ENCODE data around the gene MROH7.

MROH7 gene

DNA sequence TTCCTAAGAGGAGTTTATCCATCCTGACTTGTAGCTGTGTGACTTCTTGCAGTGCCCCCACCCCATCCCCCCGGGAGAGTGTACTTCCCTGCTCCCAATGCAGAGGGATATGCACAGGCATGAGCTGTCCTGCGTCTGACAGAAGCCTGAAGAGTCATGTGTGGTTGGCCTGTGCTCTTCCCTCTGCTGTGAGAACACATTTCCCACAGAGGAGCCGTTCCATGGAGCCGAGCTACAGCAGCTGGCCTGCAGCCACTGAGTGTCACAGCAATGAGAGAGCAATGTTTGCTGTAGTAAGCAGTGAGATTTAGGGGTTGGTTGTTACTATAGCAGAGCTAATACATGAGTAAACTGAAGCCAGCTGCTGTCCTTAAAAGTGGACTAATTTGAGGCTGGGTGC lies 100.7 kb downstream of the MROH7 start:
- DNase-seq (ENCODE audit: low spot score) = no peak

DNA sequence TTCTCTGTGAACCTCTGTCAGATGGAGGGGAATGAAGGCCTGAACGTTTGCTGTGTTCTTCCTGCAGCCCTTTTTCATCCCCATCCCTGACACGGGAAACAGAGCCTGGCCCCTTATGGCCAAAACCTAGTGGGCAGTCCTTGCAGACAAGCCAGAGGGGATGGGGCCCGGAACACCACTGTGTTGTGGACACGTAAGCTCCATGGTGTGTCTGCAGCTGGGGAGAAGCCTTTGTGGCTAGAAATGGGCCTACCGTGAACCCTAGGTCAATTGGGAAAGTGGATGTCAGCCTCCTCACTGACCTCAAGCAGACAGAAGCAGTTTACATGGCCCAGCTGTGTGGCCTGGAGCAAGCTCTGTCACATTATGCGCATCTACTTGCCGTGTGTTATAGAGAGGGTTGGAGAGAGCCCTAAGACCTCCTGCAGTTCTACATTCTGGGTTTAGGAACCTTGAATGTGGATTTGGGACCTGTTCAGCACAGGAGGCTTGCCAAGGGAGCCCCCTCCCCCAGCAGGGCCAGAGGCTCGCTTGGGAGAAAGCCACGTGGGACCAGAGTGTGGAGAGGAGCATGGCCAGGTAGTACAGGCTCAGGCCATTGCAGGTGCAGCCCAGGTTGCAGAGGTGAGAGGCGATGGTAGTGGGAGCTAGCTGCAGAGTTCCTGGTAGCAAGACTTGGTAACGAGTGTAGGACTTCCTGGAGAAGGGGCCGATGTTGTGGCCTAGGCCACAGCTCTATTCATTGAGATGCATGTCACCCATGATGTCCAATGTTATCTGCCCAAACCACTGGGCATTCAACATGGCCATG lies 102.0 kb downstream of the MROH7 start:
- DNase-seq (ENCODE audit: low spot score) = no peak

DNA sequence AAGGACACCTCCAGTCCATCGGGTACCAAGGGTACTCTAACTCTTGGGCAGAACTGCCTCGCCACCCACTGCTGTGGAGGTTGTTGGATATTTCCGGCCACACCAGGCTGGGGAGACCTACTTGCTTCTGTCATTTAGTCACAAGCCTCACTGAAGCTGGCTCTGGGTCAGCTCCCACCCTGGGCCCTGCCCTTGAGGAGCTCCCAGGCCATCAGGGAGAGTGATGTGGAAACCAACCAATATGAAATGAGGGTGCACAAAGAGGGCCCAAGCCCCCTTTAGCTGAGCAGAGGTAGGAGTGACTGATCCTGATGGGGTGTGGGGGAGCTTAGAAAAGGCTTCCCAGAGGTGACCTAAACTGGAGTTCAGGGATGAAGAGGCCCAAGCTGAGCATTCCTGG lies 103.1 kb downstream of the MROH7 start:
- DNase-seq (ENCODE audit: low spot score) = no peak

DNA sequence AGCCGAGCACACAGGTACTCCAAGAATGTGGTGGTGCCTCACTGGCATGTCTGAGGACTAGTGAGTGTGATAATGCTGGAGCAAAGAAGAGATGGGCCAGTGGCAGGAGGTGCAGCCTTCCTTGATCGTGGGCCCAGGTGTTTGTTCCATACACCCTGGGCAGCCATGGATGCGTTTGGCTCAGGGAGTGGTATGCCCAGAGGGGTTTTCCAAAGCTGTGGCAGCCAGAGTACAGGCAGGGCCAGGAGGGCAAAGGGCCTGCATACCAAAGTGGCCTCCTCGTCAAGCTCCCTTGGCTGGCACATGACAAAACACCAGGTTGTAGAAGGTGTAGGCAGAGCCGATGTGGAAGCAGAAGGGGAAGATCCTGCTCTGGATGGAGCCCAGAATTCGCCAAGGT lies 103.7 kb downstream of the MROH7 start:
- DNase-seq (ENCODE audit: low spot score) = no peak

DNA sequence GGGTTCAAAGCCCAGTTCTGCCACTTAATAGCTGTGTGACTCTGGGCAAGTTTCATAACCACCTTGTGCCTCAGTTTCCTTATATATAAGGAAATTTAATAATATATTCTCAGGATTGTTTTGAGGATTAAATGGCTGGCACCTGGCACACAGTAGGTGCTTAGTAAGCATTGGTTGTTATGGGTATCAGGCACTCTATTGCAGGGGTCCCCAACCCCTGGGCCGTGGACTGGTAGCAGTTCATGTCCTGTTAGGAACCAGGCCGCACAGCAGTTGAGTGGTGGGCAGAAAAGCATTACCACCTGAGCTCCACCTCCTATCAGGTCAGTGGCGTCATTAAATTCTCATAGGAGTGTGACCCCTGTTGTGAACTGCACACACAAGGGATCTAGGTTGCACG lies 104.3 kb downstream of the MROH7 start:
- DNase-seq (ENCODE audit: low spot score) = no peak

DNA sequence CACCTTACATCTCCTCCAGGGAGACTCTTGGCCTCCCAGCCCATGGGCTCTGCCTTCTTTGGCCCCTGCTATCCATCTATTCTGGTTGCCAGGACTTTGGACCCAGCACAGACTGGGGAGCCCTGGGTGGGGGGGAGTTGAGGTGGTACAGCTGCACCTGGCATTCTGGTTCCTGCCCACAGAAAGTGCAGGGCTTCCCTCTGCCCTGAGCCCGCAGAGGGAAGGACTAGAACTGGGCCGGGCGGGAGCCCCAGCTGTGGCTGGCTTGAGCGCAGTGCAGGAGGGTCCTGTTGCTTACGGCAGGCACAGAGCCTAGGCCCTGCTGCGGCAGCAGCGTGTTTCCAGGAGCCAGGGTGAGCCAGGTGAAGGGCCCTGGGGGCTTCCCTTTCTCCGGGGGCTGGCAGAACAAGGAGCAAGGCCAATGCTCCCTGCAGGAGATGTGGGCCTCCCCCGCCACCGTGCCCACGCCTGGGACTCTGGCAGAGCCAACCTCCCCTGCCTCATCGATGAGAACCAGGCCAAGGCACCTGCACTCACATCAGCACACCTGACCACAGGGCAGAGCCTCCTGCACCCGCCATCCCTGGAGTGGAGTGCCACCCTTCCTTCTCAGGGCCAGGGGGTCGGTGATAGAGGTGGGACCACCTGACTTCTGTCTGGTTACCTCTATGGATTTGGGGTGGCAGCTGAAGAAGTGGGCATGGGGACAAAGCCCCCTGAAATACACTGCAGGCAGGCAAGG lies 106.7 kb downstream of the MROH7 start:
- DNase-seq (ENCODE audit: low spot score) = no peak

DNA sequence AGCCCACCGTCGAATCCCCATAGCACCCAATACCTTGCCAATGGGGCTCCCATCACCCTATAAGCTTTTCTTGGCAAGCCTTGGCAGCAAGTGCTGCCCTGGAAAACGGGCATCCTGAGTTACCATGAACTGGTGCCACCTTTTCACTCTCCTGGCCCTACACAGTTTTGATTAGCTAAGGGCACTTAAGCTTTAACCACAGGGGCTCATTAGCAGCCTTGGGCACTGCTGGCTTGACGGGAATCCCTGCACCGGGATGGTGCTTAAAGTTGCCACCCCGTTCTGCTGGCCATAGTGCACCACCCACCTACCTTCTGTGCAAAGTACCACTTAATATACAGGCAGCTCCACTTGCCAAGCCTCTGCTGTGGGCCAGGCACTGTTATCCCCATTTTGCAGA lies 109.0 kb downstream of the MROH7 start:
- no peak for DNase-seq (ENCODE audit: low spot score)

DNA sequence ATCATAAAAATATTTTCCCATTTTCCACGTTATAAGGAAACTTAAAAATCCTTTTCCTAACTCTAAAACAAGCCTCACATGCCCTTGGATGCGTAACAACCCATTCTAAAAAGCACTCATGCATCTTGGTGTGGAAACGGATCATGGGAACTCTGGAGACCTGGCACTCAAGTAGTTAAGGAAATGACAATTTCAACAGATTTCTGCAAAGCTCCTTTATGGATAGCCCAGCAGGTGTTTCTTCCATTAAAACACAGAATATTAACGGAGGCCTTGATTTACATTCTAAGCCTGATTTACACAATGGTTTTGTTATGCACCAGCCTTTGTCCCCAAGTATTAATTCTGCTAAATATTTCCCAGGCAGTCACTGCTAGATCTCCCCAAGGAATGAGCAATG lies 109.8 kb downstream of the MROH7 start:
- DNase-seq (ENCODE audit: low spot score) = no peak

DNA sequence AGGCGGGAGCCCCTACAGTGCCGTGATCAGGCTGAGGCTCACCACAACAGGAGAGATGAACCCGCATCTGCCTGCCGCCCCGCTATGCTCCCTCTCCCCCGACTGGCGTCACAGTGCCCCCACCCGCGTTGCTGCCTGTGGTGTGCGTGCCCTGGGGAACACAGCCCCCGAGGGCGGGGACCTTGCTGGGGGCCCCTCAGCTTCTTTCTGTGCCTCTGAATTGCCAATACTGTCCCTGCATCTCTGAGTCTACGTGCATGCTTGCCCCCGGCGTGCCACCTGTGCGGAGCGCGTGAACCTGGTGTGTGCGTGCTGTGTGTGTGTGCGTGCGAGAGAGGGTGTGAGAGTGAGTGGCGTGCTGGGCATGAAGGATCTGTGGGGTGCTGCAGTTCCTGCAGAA lies 112.5 kb downstream of the MROH7 start:
- no peak for DNase-seq (ENCODE audit: low spot score)

DNA sequence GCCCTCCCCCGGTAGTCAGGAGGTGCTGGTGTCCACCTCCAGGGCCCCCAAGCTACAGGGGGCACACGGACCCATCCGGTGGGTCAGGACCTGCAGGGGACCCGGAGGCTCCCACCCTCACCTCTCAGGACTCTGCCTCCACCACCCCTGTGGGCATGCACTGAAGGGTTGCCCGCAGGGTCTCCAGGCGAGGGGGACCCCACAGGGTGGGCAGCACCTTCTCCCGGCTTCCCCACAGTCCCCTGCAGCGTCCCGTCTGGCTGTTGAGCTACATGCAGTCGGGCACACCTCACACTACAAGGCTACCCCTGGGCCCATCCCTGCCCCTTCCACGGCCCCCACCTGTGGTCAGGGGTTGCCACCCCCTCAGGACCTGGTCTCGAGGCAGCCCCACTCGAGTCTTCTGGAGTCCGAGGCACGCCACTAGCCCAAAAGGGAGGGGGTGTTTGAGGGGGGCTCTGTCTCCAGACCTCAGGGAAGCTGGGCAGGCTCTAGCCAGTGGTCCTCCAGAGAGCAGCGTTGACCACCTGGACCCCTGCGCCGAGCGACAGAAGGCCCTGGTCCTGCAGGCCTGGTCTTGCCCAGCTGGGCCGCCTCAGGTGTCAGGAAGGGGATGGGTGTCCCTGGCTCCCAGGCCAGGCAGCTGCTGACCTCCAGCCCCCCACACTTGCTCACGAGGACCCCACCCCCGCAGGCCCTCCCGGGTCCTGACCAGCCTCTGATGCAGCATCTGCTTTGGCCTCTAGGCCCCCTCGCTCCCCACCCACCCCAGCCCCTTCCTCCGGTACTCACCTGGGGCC lies 113.1 kb downstream of the MROH7 start:
- no peak for DNase-seq (ENCODE audit: low spot score)

DNA sequence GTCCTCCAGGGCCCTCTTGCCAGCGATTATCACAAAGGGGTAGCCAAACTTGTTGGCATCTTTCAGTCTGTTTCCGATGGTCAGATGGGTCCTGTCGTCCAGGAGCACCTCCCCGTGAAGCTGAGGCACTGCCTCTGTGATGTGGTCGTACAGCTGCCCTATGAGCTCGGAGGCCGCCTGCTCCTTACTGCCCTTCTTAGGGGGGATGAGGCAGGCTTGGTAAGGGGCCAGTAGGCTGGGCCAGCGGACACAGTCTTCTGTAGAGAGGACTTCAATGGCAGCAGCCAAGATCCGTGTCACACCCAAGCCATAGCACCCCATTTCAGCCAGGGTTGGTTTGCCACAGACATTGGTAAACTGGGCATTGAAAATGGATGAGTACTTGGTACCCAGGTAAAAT lies 116.2 kb downstream of the MROH7 start:
- no peak for DNase-seq (ENCODE audit: low spot score)

DNA sequence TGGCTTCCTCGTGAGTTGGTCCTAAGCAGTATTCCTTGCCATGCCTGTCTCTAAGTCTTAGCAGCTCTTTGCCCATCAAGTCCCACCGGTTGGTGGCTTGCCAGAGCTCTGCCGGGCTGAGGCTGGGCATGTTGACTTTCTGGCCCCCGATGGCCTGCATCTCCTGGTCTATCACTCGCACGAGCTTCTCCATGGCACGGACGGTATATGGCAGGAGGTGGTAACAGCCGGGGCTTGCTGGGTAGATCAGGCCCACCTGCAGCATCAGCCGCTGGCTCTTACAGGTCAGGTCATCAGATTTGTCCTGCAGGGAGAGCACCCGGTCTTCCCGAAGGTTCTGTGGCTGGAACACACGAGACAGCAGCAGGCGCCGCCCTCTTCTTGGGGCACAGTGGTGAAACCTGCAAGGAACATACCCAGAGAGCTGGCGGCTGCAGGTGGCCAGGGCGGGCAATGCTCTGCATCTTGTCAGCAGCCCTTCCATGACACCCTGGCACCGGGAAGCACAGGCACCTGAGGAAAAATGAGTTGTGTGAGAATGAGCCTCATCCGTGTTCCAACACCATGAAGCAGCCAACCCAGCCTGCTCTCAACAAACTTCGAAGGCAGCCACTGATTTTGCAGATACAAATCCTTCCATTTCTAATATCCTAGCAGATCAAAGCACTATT lies 117.2 kb downstream of the MROH7 start:
- no peak for DNase-seq (ENCODE audit: low spot score)
